Measurements from ENCODE around the gene SYCN.

Gene SYCN

DNA sequence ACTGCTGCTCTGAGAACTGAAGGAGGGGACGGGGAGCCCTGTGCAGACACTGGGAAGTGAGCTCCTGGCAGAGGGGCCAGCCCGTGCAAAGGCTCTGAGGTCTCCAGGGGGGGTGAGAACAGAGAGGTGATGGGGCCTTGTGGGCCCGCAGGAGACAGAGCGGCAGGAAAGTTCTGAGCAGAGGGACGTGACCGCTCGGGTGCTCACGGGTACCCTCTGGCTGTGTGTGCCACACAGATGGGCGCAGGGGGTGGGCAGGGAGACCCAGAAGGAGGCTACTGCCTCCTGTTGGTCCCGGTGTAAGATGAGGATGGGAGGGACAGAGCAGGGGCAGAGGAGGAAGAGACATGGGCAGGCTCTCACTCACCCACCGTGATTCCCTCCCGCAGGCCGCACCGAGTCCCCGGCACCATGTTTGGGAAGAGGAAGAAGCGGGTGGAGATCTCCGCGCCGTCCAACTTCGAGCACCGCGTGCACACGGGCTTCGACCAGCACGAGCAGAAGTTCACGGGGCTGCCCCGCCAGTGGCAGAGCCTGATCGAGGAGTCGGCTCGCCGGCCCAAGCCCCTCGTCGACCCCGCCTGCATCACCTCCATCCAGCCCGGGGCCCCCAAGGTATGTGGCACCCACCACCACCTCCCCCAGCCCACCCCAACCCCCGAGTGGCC lies 34.8 kb downstream of the SYCN start:
- DNase-seq: no peak

DNA sequence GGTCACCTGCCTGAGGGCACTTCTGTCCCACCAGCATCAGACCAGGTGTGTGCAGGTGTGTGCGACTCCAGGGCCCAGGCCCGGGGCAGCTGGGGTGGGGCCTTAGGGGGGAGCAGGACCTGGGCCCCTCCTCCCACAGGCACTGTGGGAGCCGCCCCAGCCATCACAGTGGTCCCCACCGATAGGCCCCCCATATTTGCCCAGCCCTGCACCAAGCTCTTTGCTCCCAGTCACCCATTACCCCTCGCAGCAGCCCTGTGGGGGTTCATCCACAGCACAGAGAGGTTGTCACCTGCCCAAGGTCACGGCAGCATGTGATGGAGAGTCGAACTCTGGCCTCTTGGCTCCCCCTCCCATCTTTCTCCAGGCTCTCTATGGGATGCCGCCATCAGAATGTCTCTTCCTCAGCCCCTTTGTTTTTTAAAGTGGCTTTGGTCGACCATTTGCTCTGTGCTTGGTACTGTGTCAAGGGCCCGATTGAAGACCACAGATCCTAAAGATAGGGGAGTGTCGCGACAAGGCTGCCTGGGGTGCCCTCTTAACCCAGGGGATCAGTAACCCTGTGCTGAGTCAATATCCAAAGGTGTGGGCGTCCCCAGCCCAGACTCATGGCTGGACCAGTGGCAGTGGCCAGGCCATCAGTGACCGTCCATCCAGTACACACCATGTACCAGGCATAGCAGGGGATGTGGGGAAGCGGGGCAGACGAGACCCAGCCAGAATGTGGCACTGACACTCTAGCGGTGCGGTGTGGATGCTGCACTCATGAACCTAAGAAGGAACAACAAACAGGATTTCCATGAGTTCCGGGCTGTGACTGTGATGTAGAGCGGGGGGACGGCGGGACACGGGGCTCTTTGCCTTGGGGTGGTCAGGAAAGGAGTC lies 35.6 kb downstream of the SYCN start:
- DNase-seq: no peak

DNA sequence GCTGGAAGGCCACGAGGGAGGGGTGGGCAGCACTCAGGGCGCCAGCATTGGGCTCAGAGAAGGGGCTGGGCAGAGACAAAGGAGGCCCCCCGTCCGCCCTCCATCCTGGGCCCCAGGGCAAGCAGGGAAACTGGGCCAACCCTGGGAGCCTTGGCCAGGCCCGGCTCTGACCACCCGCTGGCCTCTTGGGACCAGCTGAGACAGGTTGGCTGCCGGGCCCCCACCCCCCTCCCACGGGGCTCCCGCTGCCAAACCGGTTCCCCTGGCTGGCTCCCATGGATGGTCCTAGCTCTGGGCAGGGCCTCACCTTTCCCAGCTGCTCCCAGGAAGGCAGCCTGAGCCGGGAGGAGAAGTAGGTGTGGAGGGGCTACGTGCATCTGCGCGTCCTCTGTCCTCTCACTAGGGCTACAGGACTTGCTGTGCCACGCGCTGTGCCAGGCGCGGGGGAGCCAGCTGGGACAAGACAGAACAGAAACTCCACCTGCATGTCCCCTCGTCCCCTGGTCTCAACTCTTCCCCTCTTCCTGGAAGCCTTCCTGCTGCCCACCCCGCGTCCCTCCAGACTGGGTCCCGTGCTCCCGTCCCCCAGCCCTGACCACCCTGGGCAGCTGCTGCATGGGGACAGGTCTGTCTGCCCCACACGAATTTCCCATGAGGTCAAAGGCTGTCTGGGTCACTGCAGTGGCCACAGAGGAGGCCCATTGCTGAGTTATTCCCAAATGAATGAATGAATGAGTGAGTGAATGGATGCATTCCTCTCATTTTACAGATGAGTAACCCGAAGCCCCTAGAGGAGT lies 36.4 kb downstream of the SYCN start:
- DNase-seq: no peak

- DNase-seq: no peak
Measured at GRCh38 chr19:39166571-39167391, 37.3 kb downstream of the SYCN start.

DNA sequence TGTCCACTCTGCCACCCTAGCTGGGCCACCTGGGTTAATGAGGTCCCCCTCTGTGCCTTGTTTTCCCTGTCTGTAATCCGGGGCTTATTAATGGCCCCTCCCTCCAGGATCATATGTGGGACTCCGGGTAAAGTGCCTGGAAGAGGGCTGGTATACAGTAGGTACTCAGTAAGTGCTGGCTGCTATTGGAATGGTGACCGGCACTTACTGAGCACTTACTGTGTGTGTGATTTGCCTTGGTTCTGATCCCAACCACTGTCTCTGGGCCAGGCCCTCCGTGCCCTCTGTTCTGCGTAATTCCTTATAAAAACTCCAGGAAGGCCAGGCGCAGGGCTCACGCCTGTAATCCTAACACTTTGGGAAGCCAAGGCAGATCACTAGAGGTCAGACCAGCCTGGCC lies 38.2 kb downstream of the SYCN start:
- DNase-seq: no peak

DNA sequence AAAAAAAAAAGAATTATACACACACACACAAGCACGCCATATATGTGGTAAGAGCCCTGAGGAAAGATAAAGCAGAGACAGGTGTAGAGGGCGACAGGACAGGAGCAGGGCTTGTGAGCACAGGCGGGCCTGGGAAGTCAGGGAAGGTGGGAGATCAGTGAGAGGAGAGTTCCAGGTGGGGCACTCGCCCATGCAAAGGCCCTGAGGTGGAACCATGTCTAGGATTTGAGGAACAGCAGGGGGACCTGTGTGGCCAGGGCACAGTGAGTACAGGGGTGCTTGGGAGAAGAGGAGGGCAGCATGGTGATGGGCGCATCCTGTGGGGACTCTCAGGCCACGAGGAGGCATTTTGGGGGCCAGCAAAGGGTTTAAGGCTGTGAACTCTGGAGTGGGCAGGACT lies 39.8 kb downstream of the SYCN start:
- DNase-seq: no peak

- no peak for DNase-seq
Measured at GRCh38 chr19:39163621-39164020, 40.4 kb downstream of the SYCN start.

DNA sequence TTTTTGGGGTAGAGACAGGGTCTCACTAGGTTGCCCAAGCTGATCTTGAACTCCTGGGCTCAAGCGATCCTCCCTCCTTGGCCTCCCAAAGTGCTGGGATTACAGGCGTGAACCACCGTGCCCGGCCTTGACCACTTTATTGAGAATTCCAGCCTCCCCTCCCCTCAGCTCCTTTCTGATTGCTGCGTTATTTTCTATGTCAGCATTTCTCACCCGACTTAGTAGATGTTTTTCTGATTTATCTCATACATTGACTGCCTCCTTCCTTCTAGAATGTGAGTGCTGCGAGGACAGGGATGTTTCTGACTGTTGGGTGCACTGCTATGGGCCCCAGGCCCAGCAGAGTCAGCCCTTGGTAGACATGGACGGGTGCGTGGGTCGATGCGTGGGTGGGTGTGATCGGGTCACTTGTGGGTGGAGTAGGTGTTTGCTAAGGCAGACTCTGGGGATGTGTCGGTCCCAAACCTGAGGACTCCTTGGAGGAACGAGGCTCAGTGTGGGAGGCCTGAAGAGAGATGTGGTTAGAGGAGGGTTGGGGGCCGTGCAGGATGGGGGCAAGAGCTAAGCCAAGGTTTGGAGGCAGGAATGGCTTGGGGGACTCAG lies 41.5 kb downstream of the SYCN start:
- DNase-seq: no peak

GRCh38 chr19:39160889-39161672 lies 43.0 kb downstream of the SYCN start:
- DNase-seq: no peak

- DNase-seq: no peak
Measured at GRCh38 chr19:39160523-39160861, 43.6 kb downstream of the SYCN start.

DNA sequence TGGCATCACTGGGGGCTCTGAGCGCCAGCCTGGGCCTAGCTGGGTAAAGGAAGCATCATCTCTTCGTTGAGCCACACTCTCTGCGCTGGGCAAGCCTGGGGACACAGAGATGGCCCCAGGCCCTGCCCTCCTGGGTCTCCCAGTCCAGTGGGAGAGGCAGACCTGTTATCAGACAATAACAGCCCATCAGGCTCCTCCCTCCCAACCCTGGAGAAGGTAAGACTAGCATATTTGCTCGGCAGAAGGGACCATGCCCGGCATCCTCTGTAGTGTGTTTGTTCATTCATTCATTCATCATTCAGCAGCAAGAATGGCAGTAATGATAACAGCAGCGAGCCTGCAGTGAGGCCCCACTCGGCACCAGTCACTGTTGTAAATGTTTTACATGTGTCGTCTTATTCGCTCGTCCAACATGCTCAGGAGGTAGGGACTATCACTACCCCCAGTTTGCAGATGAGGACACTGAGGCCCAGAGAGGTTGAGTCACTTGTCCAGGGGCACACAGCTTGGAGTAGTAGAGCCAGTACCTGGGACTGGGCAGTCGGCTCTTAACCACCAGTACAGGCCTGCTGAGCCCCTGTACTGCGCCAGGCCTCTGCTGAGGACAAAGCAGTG lies 45.3 kb downstream of the SYCN start:
- no peak for DNase-seq

- no peak for DNase-seq
Measured at GRCh38 chr19:39157997-39158389, 46.1 kb downstream of the SYCN start.

- no peak for DNase-seq
Measured at GRCh38 chr19:39157275-39157996, 46.6 kb downstream of the SYCN start.

- DNase-seq: no peak
Measured at GRCh38 chr19:39156326-39157230, 47.5 kb downstream of the SYCN start.

- no peak for DNase-seq
Measured at GRCh38 chr19:39155741-39156140, 48.3 kb downstream of the SYCN start.

GRCh38 chr19:39155114-39155700 lies 48.9 kb downstream of the SYCN start:
- no peak for DNase-seq

GRCh38 chr19:39154629-39155100 lies 49.4 kb downstream of the SYCN start:
- DNase-seq: no peak

DNA sequence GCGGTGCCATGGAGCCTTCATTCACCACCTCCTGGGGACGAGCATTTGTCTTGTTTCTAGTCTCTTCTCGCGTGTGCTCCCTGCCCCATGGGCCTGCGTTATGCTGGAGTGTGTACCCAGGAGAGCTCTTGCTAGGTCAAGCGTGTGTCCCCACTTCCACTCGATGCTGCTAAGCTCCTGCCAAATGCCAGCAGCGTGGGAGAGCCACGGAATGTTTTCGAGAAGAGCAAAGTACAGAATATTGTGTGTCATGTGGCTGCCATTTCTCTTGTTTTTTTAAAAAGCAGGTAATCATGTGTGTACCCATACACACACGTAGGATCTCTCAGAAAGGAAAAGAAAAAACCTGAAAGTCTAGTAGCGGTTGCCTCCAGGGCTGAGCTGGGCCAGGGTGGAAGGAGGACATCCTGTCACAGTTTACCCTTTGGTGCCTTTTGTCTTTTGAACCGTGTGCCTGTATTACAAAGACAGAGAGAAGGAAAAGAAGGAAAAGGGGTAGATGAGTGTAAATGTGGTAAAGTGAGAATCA lies 49.9 kb downstream of the SYCN start:
- DNase-seq: no peak
